K562 (cell line): Measurements from ENCODE around the gene TTLL3. TPM values are rescaled to one million over a fixed set of nuclear protein-coding genes. Genes with fewer than 3 reads are reported as not detected.

Source experiments
- BRF2 ChIP-seq: IDR thresholded peaks from 3 replicates; pipeline ENCODE4 v1.6.1; 2011; ENCODE audit warnings: borderline replicate concordance, mild to moderate bottlenecking; ENCODE audit not compliant: insufficient read length, insufficient read depth
- STAT6 ChIP-seq: sonication (generic); formaldehyde crosslinking; IDR thresholded peaks from 2 replicates; pipeline ENCODE4 v1.8.1; 2023; ENCODE audit warnings: mild to moderate bottlenecking, missing genetic modification reagents
- USF1 ChIP-seq: sonication (generic); formaldehyde crosslinking; IDR thresholded peaks from 2 replicates; pipeline ENCODE4 v1.9.0; 2022; ENCODE audit warnings: mild to moderate bottlenecking, missing genetic modification reagents
- ZBTB17 ChIP-seq: fragments of 450-650 bp; formaldehyde crosslinking; IDR thresholded peaks from 2 replicates; pipeline ENCODE4 v1.4.0; 2020; ENCODE audit warnings: mild to moderate bottlenecking
- ZNF695 ChIP-seq: fragments of 450-650 bp; formaldehyde crosslinking; IDR thresholded peaks from 2 replicates; pipeline ENCODE4 v1.4.0; 2020; ENCODE audit warnings: mild to moderate bottlenecking, moderate library complexity
- polyA plus RNA-seq, 8 experiments: library from polyadenylated mRNA; depleted of rRNA in 4 of 8; stranded (reverse) in 5 of 8; unstranded in 3 of 8; fragments of >200 nt; fragmentation: Nextera tagmentation in 2 of 8; fragmentation: Illumina TruSeq in 1 of 8; extraction: Ambion mirVana in 2 of 8; extraction: Trizol in 1 of 8; gene quantifications; 2 replicates each; pipeline versions ENCODE4 v1.2.1 to v1.2.3, GENCODE V29; 2011 to 2014; ENCODE audit warnings: inconsistent platforms in 1 of 8, missing spikeins in 1 of 8
- total RNA-seq, 7 experiments: library from RNA; depleted of rRNA in 6 of 7; stranded (reverse); fragments of >200 nt in 6 of 7; fragmentation: Illumina TruSeq in 2 of 7; extraction: Trizol in 2 of 7; gene quantifications; 2 replicates each; pipeline versions ENCODE4 v1.2.1 to v1.2.3, GENCODE V29; 2011 to 2021; ENCODE audit warnings: low replicate concordance in 1 of 7

The TTLL3 gene
- total and polyA plus RNA-seq, 9 of the 15 experiments (the other 6 are each of a cell fraction or from before 2014, with no cell fraction given) = 8.9 to 106 (median 33.2) TPM

GRCh38 chr3:9861626-9862130 is 51.6 kb downstream of the TTLL3 start (continued):
- no peak for TF ChIP-seq USF1 (CRISPR knock-in tag)
- no peak for TF ChIP-seq ZNF695
- TF ChIP-seq STAT6 = no peak
- TF ChIP-seq BRF2 = no peak
- TF ChIP-seq ZBTB17 (CRISPR knock-in tag) = no peak
